ENCODE data around the gene MIDN. TPM values are rescaled to one million over a fixed set of nuclear protein-coding genes. Genes with fewer than 3 reads are reported as not detected.

MIDN gene
- total and polyA plus RNA-seq, 7 donors, result 29.2 to 331 (median 147) TPM

- H3K36me3 ChIP-seq (ENCODE audit: insufficient read depth in 1 of 2, low read depth in 1 of 2), result no peaks in the 10 kb centered on the region
- no peak for TF ChIP-seq CTCF (IDR thresholded peaks at IDR 0.05)
- intact Hi-C loops (cut with DNase I), result no loop called here
- H3K4me3 ChIP-seq, result no peak overlapping the region
- H3K27ac ChIP-seq, result no peak overlapping the region
- no peaks in the 10 kb centered on the region for H3K4me1 ChIP-seq
- H3K27me3 ChIP-seq (ENCODE audit: insufficient read depth in 3 of 3, low read length in 2 of 3), result peaks cover 0 to 28% (median 5%) of the 10 kb centered on the region in 3 donors
- 50 to 62% (median 58%) methylated on average over 11 of the region's 11 CpGs for WGBS, 3 donors
- no peak for ATAC-seq
- no peak for DNase-seq
- no peaks in the 10 kb centered on the region for H3K9me3 ChIP-seq
These were observed 60.3 kb downstream of the MIDN start for GRCh38 chr19:1308718-1309117.

Other genes with a start within 250 kb of the MIDN start
- under 1 TPM in 1 of 4 donors, not detected in 3; 0.16 TPM for gene GRIN3B, start 248.2 kb upstream of the MIDN start, total RNA-seq
- under 1 TPM in 1 of 3 donors, not detected in 2; 0.01 TPM for gene GRIN3B, start 248.2 kb upstream of the MIDN start, polyA plus RNA-seq
- 100 to 1,000 TPM in 1 of 4 donors, 10 to 100 TPM in 3; 67.1 to 128 (median 87.4) TPM for gene TMEM259, start 227.5 kb upstream of the MIDN start, total RNA-seq
- gene TMEM259, start 227.5 kb upstream of the MIDN start, polyA plus RNA-seq, result 100 to 1,000 TPM in 1 of 3 donors, 10 to 100 TPM in 2; 80.6 to 133 (median 89.9) TPM
- gene RNU6-2, start 227.1 kb upstream of the MIDN start, total RNA-seq, result not detected
- gene RNU6-2, start 227.1 kb upstream of the MIDN start, polyA plus RNA-seq, result not detected
- gene CNN2, start 222.0 kb upstream of the MIDN start, total RNA-seq, result 1 to 10 TPM; 3.0 to 9.5 (median 8.5) TPM
- 1 to 10 TPM; 1.7 to 6.3 (median 2.3) TPM for gene CNN2, start 222.0 kb upstream of the MIDN start, polyA plus RNA-seq
- 10 to 100 TPM in 3 of 4 donors, 1 to 10 TPM in 1; 5.2 to 19.5 (median 16.5) TPM for gene ABCA7, start 208.5 kb upstream of the MIDN start, total RNA-seq
- gene ABCA7, start 208.5 kb upstream of the MIDN start, polyA plus RNA-seq, result 10 to 100 TPM in 1 of 3 donors, 1 to 10 TPM in 2; 2.6 to 10.1 (median 3.3) TPM
- gene ARHGAP45, start 181.4 kb upstream of the MIDN start, total RNA-seq, result 1 to 10 TPM; 2.0 to 4.0 (median 3.2) TPM
- gene ARHGAP45, start 181.4 kb upstream of the MIDN start, polyA plus RNA-seq, result 1 to 10 TPM; 1.2 to 1.8 (median 1.8) TPM
- gene POLR2E, start 153.2 kb upstream of the MIDN start, total RNA-seq, result 100 to 1,000 TPM; 133 to 147 (median 143) TPM
- gene POLR2E, start 153.2 kb upstream of the MIDN start, polyA plus RNA-seq, result 100 to 1,000 TPM; 170 to 243 (median 217) TPM
- gene GPX4, start 144.6 kb upstream of the MIDN start, total RNA-seq, result 100 to 1,000 TPM; 279 to 560 (median 304) TPM
- gene GPX4, start 144.6 kb upstream of the MIDN start, polyA plus RNA-seq, result 100 to 1,000 TPM; 490 to 762 (median 618) TPM
- gene SBNO2, start 74.3 kb upstream of the MIDN start, total RNA-seq, result 100 to 1,000 TPM in 1 of 4 donors, 10 to 100 TPM in 3; 20.9 to 138 (median 76.9) TPM
- gene SBNO2, start 74.3 kb upstream of the MIDN start, polyA plus RNA-seq, result 10 to 100 TPM; 18.5 to 47.2 (median 20.2) TPM
- 10 to 100 TPM; 83.5 to 95.0 (median 88.3) TPM for gene STK11, start 42.8 kb upstream of the MIDN start, total RNA-seq
- gene STK11, start 42.8 kb upstream of the MIDN start, polyA plus RNA-seq, result 100 to 1,000 TPM in 1 of 3 donors, 10 to 100 TPM in 2; 64.9 to 133 (median 83.4) TPM
- 1 to 10 TPM in 2 of 4 donors, under 1 TPM in 2; 0.41 to 4.0 (median 1.5) TPM for gene CBARP, start 10.6 kb upstream of the MIDN start, total RNA-seq
- 10 to 100 TPM in 1 of 3 donors, under 1 TPM in 2; 0.75 to 19.0 (median 0.88) TPM for gene CBARP, start 10.6 kb upstream of the MIDN start, polyA plus RNA-seq
- 100 to 1,000 TPM; 362 to 759 (median 472) TPM for gene ATP5F1D, start 6.8 kb upstream of the MIDN start, total RNA-seq
- gene ATP5F1D, start 6.8 kb upstream of the MIDN start, polyA plus RNA-seq, result 100 to 1,000 TPM; 310 to 858 (median 690) TPM
- gene CIRBP, start 20.7 kb downstream of the MIDN start, total RNA-seq, result 100 to 1,000 TPM; 137 to 591 (median 245) TPM
- gene CIRBP, start 20.7 kb downstream of the MIDN start, polyA plus RNA-seq, result 100 to 1,000 TPM; 249 to 321 (median 317) TPM
- gene FAM174C, start 26.9 kb downstream of the MIDN start, total RNA-seq, result 10 to 100 TPM in 3 of 4 donors, 1 to 10 TPM in 1; 9.0 to 18.1 (median 14.0) TPM
- gene FAM174C, start 26.9 kb downstream of the MIDN start, polyA plus RNA-seq, result 10 to 100 TPM; 21.8 to 88.8 (median 47.6) TPM
- not detected for gene EFNA2, start 37.3 kb downstream of the MIDN start, total RNA-seq
- gene EFNA2, start 37.3 kb downstream of the MIDN start, polyA plus RNA-seq, result not detected
- gene NDUFS7, start 135.3 kb downstream of the MIDN start, total RNA-seq, result 100 to 1,000 TPM; 230 to 338 (median 308) TPM
- 100 to 1,000 TPM; 177 to 423 (median 294) TPM for gene NDUFS7, start 135.3 kb downstream of the MIDN start, polyA plus RNA-seq
- 100 to 1,000 TPM; 227 to 339 (median 232) TPM for gene GAMT, start 153.0 kb downstream of the MIDN start, total RNA-seq
- 100 to 1,000 TPM; 162 to 464 (median 351) TPM for gene GAMT, start 153.0 kb downstream of the MIDN start, polyA plus RNA-seq
- gene DAZAP1, start 159.0 kb downstream of the MIDN start, total RNA-seq, result 100 to 1,000 TPM in 1 of 4 donors, 10 to 100 TPM in 3; 59.9 to 122 (median 86.9) TPM
- gene DAZAP1, start 159.0 kb downstream of the MIDN start, polyA plus RNA-seq, result 100 to 1,000 TPM in 1 of 3 donors, 10 to 100 TPM in 2; 68.9 to 103 (median 94.1) TPM
- 100 to 1,000 TPM; 697 to 992 (median 943) TPM for gene RPS15, start 189.8 kb downstream of the MIDN start, total RNA-seq
- 1,000 to 10,000 TPM; 2,739 to 4,077 (median 3,158) TPM for gene RPS15, start 189.8 kb downstream of the MIDN start, polyA plus RNA-seq
- under 1 TPM; 0.04 to 0.06 (median 0.05) TPM for gene APC2, start 201.5 kb downstream of the MIDN start, total RNA-seq
- under 1 TPM in 2 of 3 donors, not detected in 1; 0.01 to 0.03 TPM for gene APC2, start 201.5 kb downstream of the MIDN start, polyA plus RNA-seq
- 10 to 100 TPM in 3 of 4 donors, 1 to 10 TPM in 1; 8.1 to 20.1 (median 14.7) TPM for gene C19orf25, start 230.6 kb downstream of the MIDN start, total RNA-seq
- gene C19orf25, start 230.6 kb downstream of the MIDN start, polyA plus RNA-seq, result 10 to 100 TPM; 19.9 to 45.0 (median 30.4) TPM
- 1 to 10 TPM in 1 of 4 donors, under 1 TPM in 3; 0.57 to 1.5 (median 0.93) TPM for gene PCSK4, start 241.8 kb downstream of the MIDN start, total RNA-seq
- 1 to 10 TPM in 1 of 3 donors, under 1 TPM in 2; 0.74 to 1.3 (median 0.84) TPM for gene PCSK4, start 241.8 kb downstream of the MIDN start, polyA plus RNA-seq
- gene REEP6, start 242.6 kb downstream of the MIDN start, total RNA-seq, result 1 to 10 TPM in 3 of 4 donors, under 1 TPM in 1; 0.23 to 2.0 (median 1.4) TPM
- 1 to 10 TPM in 1 of 3 donors, under 1 TPM in 2; 0.55 to 1.5 (median 0.78) TPM for gene REEP6, start 242.6 kb downstream of the MIDN start, polyA plus RNA-seq

All from psoas muscle (tissue), 8 donors.